ENCODE measurements around the gene RAB11FIP2.

RAB11FIP2 gene

GRCh38 chr10:118034791-118035261 is 11.9 kb downstream of the RAB11FIP2 start:
- no peak for DNase-seq (ENCODE audit: low spot score)

- DNase-seq (ENCODE audit: low spot score): no peak
Observed at GRCh38 chr10:118033905-118034304, 12.8 kb downstream of the RAB11FIP2 start.

GRCh38 chr10:118032564-118032963 is 14.2 kb downstream of the RAB11FIP2 start:
- no peak for DNase-seq (ENCODE audit: low spot score)

- no peak for DNase-seq (ENCODE audit: low spot score)
Observed at GRCh38 chr10:118031351-118032075, 15.2 kb downstream of the RAB11FIP2 start.

GRCh38 chr10:118028619-118029018 is 18.1 kb downstream of the RAB11FIP2 start:
- DNase-seq (ENCODE audit: low spot score): no peak

GRCh38 chr10:118027397-118027796 is 19.3 kb downstream of the RAB11FIP2 start:
- no peak for DNase-seq (ENCODE audit: low spot score)

GRCh38 chr10:118026936-118027335 is 19.8 kb downstream of the RAB11FIP2 start:
- no peak for DNase-seq (ENCODE audit: low spot score)

- no peak for DNase-seq (ENCODE audit: low spot score)
Observed at GRCh38 chr10:118020365-118020764, 26.4 kb downstream of the RAB11FIP2 start.

- DNase-seq (ENCODE audit: low spot score): peak; percentile 53
Observed at GRCh38 chr10:118017850-118018249, 28.9 kb downstream of the RAB11FIP2 start.

- no peak for DNase-seq (ENCODE audit: low spot score)
Observed at GRCh38 chr10:118017071-118017740, 29.5 kb downstream of the RAB11FIP2 start.

- DNase-seq (ENCODE audit: low spot score): no peak
Observed at GRCh38 chr10:118012952-118013525, 33.7 kb downstream of the RAB11FIP2 start.

- no peak for DNase-seq (ENCODE audit: low spot score)
Observed at GRCh38 chr10:118007773-118008172, 39.0 kb downstream of the RAB11FIP2 start.

GRCh38 chr10:118003126-118003525 is 43.6 kb downstream of the RAB11FIP2 start:
- no peak for DNase-seq (ENCODE audit: low spot score)

- DNase-seq (ENCODE audit: low spot score): no peak
Observed at GRCh38 chr10:118002581-118002980, 44.2 kb downstream of the RAB11FIP2 start.

- no peak for DNase-seq (ENCODE audit: low spot score)
Observed at GRCh38 chr10:117997673-117998072, 49.1 kb downstream of the RAB11FIP2 start.

- no peak for DNase-seq (ENCODE audit: low spot score)
Observed at GRCh38 chr10:117996709-117997108, 50.0 kb downstream of the RAB11FIP2 start.

GRCh38 chr10:117994771-117995170 is 52.0 kb downstream of the RAB11FIP2 start:
- DNase-seq (ENCODE audit: low spot score): no peak

GRCh38 chr10:117993166-117993565 is 53.6 kb downstream of the RAB11FIP2 start:
- DNase-seq (ENCODE audit: low spot score): no peak

- DNase-seq (ENCODE audit: low spot score): no peak
Observed at GRCh38 chr10:117991701-117992100, 55.0 kb downstream of the RAB11FIP2 start.

- no peak for DNase-seq (ENCODE audit: low spot score)
Observed at GRCh38 chr10:117989962-117990361, 56.8 kb downstream of the RAB11FIP2 start.

GRCh38 chr10:117988814-117989213 is 57.9 kb downstream of the RAB11FIP2 start:
- no peak for DNase-seq (ENCODE audit: low spot score)

- no peak for DNase-seq (ENCODE audit: low spot score)
Observed at GRCh38 chr10:117987244-117987909, 59.4 kb downstream of the RAB11FIP2 start.

- no peak for DNase-seq (ENCODE audit: low spot score)
Observed at GRCh38 chr10:117983961-117984360, 62.8 kb downstream of the RAB11FIP2 start.
